GM23338 (cell line): ENCODE data around the gene ARHGAP32. TPM values are rescaled to one million over a fixed set of nuclear protein-coding genes. Genes with fewer than 3 reads are reported as not detected.

Source experiments
- ATAC-seq: fragments of 200-7000 bp; cut with Tn5 transposase; 3 replicates; pipeline ENCODE4 v1.9.1; 2020
- DNase-seq: peaks from one replicate; pipeline ENCODE4 v3.0.0-alpha.2; 2015; ENCODE audit warnings: low spot score
- H2AFZ ChIP-seq: fragments of 200-600 bp; sonication (generic); 2 replicates; pipeline ENCODE4 v1.8.0; 2016; ENCODE audit warnings: antibody characterized with exemption, mild to moderate bottlenecking, moderate library complexity
- H3F3A ChIP-seq: fragments of 200-600 bp; sonication (generic); replicated peaks from 2 replicates; pipeline ENCODE4 v1.8.0; 2017; ENCODE audit warnings: antibody characterized with exemption, mixed run types, low read depth
- H3K27ac ChIP-seq: fragments of 200-600 bp; sonication (generic); 2 replicates; pipeline ENCODE4 v1.6.1; 2016; ENCODE audit warnings: low read depth
- H3K27me3 ChIP-seq: fragments of 200-600 bp; sonication (generic); 2 replicates; pipeline ENCODE4 v1.8.0; 2016; ENCODE audit warnings: mild to moderate bottlenecking, mixed run types, moderate library complexity; ENCODE audit not compliant: insufficient read depth
- H3K36me3 ChIP-seq: fragments of 200-600 bp; sonication (generic); 2 replicates; pipeline ENCODE4 v1.8.0; 2016; ENCODE audit warnings: mild to moderate bottlenecking; ENCODE audit not compliant: insufficient read depth
- H3K4me1 ChIP-seq: fragments of 200-600 bp; sonication (generic); 2 replicates; pipeline ENCODE4 v1.8.0; 2016; ENCODE audit warnings: mild to moderate bottlenecking, moderate library complexity; ENCODE audit not compliant: insufficient read depth
- H3K4me2 ChIP-seq: fragments of 200-600 bp; sonication (generic); 2 replicates; pipeline ENCODE4 v1.7.1; 2017; ENCODE audit warnings: mixed run types
- H3K4me3 ChIP-seq: fragments of 200-600 bp; sonication (generic); 2 replicates; pipeline ENCODE4 v1.6.1; 2016; ENCODE audit warnings: mixed run types
- H3K79me2 ChIP-seq: fragments of 200-600 bp; sonication (generic); replicated peaks from 2 replicates; pipeline ENCODE4 v1.8.0; 2017; ENCODE audit warnings: mild to moderate bottlenecking; ENCODE audit not compliant: insufficient read depth
- H3K9me2 ChIP-seq: fragments of 200-600 bp; sonication (generic); 2 replicates; pipeline ENCODE4 v1.8.0; 2017; ENCODE audit not compliant: insufficient read depth
- H4K20me1 ChIP-seq: fragments of 200-600 bp; sonication (generic); replicated peaks from 2 replicates; pipeline ENCODE4 v1.8.0; 2017; ENCODE audit warnings: mild to moderate bottlenecking; ENCODE audit not compliant: insufficient read depth
- H3K27ac Mint-ChIP-seq: 2 replicates; pipeline ENCODE4 v1.8.0; 2020; ENCODE audit warnings: inconsistent platforms, mild to moderate bottlenecking, moderate library complexity, mixed read lengths
- H3K27me3 Mint-ChIP-seq: 3 replicates; pipeline ENCODE4 v1.8.0; 2022; ENCODE audit warnings: low read depth, mild to moderate bottlenecking, moderate library complexity, mixed read lengths, inconsistent platforms; ENCODE audit not compliant: insufficient read depth, poor library complexity
- H3K36me3 Mint-ChIP-seq: 3 replicates; pipeline ENCODE4 v1.8.0; 2021; ENCODE audit warnings: low read depth, mild to moderate bottlenecking, inconsistent platforms, moderate library complexity, mixed read lengths
- H3K4me1 Mint-ChIP-seq: 3 replicates; pipeline ENCODE4 v1.8.0; 2020; ENCODE audit warnings: mild to moderate bottlenecking, inconsistent platforms, mixed read lengths
- H3K4me3 Mint-ChIP-seq: 3 replicates; pipeline ENCODE4 v1.8.0; 2021; ENCODE audit warnings: moderate library complexity, mild to moderate bottlenecking, inconsistent platforms, mixed read lengths
- H3K9me3 Mint-ChIP-seq: 3 replicates; pipeline ENCODE4 v1.8.0; 2020; ENCODE audit warnings: moderate library complexity, mild to moderate bottlenecking, inconsistent platforms, mixed read lengths
- EZH2 ChIP-seq: fragments of 200-600 bp; sonication (generic); IDR thresholded peaks from one replicate; pipeline ENCODE4 v1.8.0; 2017; ENCODE audit warnings: antibody characterized with exemption, mild to moderate bottlenecking, low read depth; ENCODE audit not compliant: unreplicated experiment
- EZH2phosphoT487 ChIP-seq: fragments of 200-600 bp; sonication (generic); IDR thresholded peaks from one replicate; pipeline ENCODE4 v1.8.1; 2018; ENCODE audit warnings: antibody characterized with exemption; ENCODE audit not compliant: unreplicated experiment
- NANOG ChIP-seq: IDR thresholded peaks from 2 replicates; pipeline ENCODE4 v1.6.1; 2016; ENCODE audit warnings: antibody characterized with exemption, borderline replicate concordance
- POLR2AphosphoS5 ChIP-seq: IDR thresholded peaks from 2 replicates; pipeline ENCODE4 v1.6.1; 2016; ENCODE audit warnings: antibody characterized with exemption, low read depth
- STAT1 ChIP-seq: IDR thresholded peaks from one replicate; pipeline ENCODE4 v1.6.1; 2016; ENCODE audit warnings: antibody characterized with exemption; ENCODE audit not compliant: unreplicated experiment
- ZNF114 ChIP-seq: fragments of 250-450 bp; sonication (Bioruptor Pico); IDR thresholded peaks from 2 replicates; pipeline ENCODE4 v1.5.0; 2020; ENCODE audit warnings: mild to moderate bottlenecking, moderate library complexity
- ZNF331 ChIP-seq: fragments of 250-450 bp; sonication (Bioruptor Pico); IDR thresholded peaks from 2 replicates; pipeline ENCODE4 v1.5.0; 2020; ENCODE audit warnings: low read depth, mild to moderate bottlenecking, moderate library complexity
- polyA plus RNA-seq: library from polyadenylated mRNA; unstranded; fragments of >200 nt; fragmentation: Nextera tagmentation; extraction: Ambion mirVana; gene quantifications from 2 replicates; pipeline ENCODE4 v1.2.1, GENCODE V29; 2016
- total RNA-seq: library from RNA; depleted of rRNA; stranded (reverse); fragments of >200 nt; shearing (Covaris generic); gene quantifications from 2 replicates; pipeline ENCODE4 v1.2.3, GENCODE V29; 2014
- TF ChIP-seq, protein P1 (sequence below): IDR thresholded peaks from 2 replicates; pipeline ENCODE4 v1.6.1; 2016; ENCODE audit warnings: antibody characterized with exemption
- TF ChIP-seq, protein P2 (sequence below): fragments of 250-450 bp; sonication (Bioruptor Pico); IDR thresholded peaks from 2 replicates; pipeline ENCODE4 v1.5.0; 2020; ENCODE audit warnings: mild to moderate bottlenecking, moderate library complexity

ARHGAP32 gene
- total and polyA plus RNA-seq, 2 experiments from 2014 or later = 3.9 to 17.2 TPM

DNA sequence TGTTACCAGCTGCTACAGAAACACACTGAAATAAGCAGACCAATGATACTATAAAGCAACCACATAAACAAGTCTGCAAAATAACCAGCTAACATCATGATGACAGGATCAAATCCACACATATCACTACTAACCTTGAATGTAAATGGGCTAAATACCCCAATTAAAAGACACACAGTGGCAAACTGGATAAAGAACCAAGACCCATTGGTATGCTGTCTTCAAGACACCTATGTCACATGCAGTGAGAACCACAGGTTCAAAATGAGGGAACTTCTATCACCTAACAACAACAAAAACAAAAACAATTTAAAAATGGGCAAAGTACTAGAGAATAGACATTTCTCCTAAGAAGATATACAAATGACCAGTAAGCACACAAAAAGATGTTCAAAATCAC lies 89.9 kb downstream of the ARHGAP32 start:
- Histone ChIP-seq H3K36me3 (no peaks in the 10 kb centered on the region; the same call in 1 of the 2 replicates), H3K27me3 (no peaks in the 10 kb centered on the region), H3K27ac (no peak overlapping the region), H3K4me2 (no peak overlapping the region), H4K20me1 (0 out of 2 replicates have a peak, but pooled peaks cover 5% of the 10 kb centered on the region), H3K9me2 (0 out of 2 replicates have a peak, but pooled peaks cover 3% of the 10 kb centered on the region), H3K79me2 (no peaks in the 10 kb centered on the region), H3K4me3 (no peak overlapping the region), H3K4me1 (no peaks in the 10 kb centered on the region), H2AFZ (no peak overlapping the region), H3F3A (no peaks in the 10 kb centered on the region)
- ATAC-seq (no peak), DNase-seq (no peak)
- Mint-ChIP-seq H3K4me3 (no peak overlapping the region), H3K36me3 (peaks cover 14% of the 10 kb centered on the region), H3K9me3 (peaks cover 5% of the 10 kb centered on the region; the same call in 2 of the 3 replicates), H3K4me1 (no peaks in the 10 kb centered on the region), H3K27me3 (peaks cover 5% of the 10 kb centered on the region), H3K27ac (no peak overlapping the region)
- TF ChIP-seq STAT1 = no peak
- no peak for TF ChIP-seq ZNF331 (CRISPR knock-in tag)
- TF ChIP-seq ZNF114 = no peak
- TF ChIP-seq, protein P1, sequence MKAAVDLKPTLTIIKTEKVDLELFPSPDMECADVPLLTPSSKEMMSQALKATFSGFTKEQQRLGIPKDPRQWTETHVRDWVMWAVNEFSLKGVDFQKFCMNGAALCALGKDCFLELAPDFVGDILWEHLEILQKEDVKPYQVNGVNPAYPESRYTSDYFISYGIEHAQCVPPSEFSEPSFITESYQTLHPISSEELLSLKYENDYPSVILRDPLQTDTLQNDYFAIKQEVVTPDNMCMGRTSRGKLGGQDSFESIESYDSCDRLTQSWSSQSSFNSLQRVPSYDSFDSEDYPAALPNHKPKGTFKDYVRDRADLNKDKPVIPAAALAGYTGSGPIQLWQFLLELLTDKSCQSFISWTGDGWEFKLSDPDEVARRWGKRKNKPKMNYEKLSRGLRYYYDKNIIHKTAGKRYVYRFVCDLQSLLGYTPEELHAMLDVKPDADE = no peak
- no peak for TF ChIP-seq POLR2AphosphoS5
- TF ChIP-seq, protein P2, sequence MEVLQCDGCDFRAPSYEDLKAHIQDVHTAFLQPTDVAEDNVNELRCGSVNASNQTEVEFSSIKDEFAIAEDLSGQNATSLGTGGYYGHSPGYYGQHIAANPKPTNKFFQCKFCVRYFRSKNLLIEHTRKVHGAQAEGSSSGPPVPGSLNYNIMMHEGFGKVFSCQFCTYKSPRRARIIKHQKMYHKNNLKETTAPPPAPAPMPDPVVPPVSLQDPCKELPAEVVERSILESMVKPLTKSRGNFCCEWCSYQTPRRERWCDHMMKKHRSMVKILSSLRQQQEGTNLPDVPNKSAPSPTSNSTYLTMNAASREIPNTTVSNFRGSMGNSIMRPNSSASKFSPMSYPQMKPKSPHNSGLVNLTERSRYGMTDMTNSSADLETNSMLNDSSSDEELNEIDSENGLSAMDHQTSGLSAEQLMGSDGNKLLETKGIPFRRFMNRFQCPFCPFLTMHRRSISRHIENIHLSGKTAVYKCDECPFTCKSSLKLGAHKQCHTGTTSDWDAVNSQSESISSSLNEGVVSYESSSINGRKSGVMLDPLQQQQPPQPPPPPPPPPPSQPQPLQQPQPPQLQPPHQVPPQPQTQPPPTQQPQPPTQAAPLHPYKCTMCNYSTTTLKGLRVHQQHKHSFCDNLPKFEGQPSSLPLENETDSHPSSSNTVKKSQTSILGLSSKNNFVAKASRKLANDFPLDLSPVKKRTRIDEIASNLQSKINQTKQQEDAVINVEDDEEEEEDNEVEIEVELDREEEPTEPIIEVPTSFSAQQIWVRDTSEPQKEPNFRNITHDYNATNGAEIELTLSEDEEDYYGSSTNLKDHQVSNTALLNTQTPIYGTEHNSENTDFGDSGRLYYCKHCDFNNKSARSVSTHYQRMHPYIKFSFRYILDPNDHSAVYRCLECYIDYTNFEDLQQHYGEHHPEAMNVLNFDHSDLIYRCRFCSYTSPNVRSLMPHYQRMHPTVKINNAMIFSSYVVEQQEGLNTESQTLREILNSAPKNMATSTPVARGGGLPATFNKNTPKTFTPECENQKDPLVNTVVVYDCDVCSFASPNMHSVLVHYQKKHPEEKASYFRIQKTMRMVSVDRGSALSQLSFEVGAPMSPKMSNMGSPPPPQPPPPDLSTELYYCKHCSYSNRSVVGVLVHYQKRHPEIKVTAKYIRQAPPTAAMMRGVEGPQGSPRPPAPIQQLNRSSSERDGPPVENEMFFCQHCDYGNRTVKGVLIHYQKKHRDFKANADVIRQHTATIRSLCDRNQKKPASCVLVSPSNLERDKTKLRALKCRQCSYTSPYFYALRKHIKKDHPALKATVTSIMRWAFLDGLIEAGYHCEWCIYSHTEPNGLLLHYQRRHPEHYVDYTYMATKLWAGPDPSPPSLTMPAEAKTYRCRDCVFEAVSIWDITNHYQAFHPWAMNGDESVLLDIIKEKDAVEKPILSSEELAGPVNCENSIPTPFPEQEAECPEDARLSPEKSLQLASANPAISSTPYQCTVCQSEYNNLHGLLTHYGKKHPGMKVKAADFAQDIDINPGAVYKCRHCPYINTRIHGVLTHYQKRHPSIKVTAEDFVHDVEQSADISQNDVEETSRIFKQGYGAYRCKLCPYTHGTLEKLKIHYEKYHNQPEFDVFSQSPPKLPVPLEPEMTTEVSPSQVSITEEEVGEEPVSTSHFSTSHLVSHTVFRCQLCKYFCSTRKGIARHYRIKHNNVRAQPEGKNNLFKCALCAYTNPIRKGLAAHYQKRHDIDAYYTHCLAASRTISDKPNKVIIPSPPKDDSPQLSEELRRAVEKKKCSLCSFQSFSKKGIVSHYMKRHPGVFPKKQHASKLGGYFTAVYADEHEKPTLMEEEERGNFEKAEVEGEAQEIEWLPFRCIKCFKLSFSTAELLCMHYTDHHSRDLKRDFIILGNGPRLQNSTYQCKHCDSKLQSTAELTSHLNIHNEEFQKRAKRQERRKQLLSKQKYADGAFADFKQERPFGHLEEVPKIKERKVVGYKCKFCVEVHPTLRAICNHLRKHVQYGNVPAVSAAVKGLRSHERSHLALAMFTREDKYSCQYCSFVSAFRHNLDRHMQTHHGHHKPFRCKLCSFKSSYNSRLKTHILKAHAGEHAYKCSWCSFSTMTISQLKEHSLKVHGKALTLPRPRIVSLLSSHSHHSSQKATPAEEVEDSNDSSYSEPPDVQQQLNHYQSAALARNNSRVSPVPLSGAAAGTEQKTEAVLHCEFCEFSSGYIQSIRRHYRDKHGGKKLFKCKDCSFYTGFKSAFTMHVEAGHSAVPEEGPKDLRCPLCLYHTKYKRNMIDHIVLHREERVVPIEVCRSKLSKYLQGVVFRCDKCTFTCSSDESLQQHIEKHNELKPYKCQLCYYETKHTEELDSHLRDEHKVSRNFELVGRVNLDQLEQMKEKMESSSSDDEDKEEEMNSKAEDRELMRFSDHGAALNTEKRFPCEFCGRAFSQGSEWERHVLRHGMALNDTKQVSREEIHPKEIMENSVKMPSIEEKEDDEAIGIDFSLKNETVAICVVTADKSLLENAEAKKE (CRISPR knock-in tag) = no peak
- TF ChIP-seq NANOG = no peak
- no peak for TF ChIP-seq EZH2
- no peak for TF ChIP-seq EZH2phosphoT487
